Limb (tissue), 2 donors: ENCODE measurements around the gene TINCR.
"Not testable (repeated sequence)": the region's sequence is repeated elsewhere in the genome, so short reads cannot be mapped to it uniquely, and the experiment has no call there.

Experiments
- DNase-seq, 2 donors: peaks; one replicate each; pipeline ENCODE4 v3.0.0-alpha.2; 2016; ENCODE audit errors: extremely low spot score in 2 of 2

Gene TINCR

DNA sequence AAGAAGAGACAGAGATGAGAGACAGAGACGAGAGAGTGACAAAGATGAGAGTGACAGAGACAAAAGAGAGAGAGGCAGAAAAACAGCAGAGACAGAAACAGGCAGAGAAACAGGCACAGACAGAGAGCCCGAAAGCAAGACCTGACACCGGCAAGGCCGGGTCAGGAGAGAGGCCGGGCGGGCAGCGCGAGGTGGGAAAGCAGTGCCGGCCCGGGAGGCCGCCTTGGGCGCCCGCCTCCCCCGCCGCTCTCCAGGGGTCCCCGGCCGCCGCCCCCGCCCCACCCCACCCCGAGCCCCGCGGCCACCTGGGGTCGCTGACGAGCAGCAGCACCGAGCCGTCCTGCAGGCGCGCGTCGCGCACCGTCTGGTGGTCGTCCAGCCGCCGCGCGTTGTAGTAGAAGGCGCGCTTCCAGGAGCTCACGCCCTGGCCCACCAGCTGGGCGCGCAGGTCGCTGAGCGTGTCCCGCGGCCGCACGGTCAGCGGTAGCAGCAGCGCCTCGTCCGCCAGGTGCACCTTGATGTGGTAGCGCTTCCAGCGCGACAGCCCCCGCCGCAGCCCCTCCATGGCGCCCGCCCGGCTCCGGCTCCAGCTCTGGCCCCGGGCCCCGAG, at the start of gene TINCR:
TSS of gene TINCR (minus strand) at position 594 of the 610 bp plus-strand sequence.
- no peak for DNase-seq

DNA sequence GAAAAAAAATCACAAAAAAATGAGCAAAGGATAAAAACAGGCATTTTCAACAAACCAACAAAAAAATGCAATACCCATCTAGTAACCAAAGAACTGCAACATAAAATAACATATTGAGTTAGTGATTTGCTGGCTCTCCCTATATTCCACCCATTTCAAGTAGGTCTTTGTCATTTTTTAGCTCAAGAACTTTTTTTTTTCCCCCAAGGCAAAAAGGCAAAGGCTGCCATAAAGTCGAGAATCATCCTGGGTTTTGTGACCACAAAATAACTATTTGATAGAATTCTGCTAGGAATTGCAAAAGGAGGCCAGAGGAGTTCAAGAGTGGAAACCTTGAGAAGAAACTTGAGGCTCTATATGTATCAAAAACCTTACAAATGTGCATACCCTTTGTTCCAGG, 49.3 kb upstream of the TINCR start:
- DNase-seq = no peak

DNA sequence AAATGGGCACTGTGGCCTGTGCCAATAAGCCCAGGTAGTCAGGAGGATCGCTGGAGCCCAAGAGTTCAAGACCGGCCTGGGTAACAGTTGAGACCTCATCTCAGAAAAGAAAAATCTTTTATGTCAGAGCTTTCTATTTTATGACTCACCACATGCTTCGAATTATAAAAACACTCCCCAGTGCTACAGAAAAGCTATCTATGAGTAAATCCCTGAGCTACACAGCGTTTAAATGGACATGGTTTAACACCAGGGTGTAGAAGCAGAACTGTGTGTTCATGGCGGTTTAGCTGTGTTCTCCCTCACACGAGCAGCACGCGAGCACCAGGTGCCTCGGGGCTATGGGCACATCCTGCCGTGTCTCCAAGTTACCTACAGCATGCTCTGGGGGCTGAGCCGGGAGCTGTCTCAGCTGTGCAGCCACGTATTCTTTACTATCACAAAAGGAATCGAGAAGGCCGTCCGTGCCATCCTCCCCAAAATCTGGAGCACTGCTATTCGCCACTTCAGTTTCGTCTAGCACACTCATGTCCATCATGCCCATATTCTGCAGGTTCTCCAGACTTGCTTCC, 48.1 kb upstream of the TINCR start:
- no peak for DNase-seq

DNA sequence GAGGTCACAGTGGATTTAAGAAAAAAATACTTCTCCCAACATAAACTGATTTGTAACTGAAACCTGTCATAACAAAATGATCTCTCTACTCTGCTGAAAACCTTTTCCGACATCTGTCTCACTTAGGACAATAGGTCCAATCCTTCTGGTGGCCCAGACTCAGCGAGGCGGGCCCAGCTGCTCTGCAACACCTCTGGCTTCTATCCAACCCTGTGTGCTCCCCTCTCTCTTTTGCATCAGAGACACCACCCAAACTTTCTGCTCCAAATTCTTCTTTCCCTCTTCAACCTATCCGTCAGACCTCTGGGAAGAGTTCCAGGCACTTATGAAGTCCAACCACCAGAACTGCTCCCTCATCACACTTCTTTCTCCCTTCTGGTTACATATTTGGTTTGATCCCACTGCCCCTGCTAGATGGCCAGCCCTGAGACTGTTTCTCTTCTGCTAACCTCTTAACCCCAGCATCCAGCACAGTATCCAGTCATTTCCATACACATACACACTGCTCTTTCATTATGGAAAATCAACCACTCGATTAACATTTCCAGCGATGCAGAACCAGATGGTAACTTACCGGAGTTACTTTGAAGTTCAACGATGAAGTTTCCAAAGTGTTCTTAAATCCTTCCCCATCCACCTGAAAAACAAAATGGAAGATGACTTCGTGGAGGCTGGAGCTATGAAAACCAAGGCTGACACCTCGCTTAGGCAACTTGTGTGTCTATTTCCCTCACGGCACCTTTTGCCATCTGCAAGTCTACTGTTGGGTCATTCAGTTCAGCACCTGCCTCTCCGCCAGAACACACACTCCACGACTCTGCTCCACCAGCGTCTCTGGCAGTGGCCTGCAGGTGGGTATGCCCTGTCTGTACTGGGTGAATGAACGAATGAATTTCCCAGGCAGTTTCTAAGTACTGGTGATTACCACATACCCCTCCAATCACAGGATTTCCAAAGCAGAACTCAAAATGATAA, 45.4 kb upstream of the TINCR start:
- no peak for DNase-seq

DNA sequence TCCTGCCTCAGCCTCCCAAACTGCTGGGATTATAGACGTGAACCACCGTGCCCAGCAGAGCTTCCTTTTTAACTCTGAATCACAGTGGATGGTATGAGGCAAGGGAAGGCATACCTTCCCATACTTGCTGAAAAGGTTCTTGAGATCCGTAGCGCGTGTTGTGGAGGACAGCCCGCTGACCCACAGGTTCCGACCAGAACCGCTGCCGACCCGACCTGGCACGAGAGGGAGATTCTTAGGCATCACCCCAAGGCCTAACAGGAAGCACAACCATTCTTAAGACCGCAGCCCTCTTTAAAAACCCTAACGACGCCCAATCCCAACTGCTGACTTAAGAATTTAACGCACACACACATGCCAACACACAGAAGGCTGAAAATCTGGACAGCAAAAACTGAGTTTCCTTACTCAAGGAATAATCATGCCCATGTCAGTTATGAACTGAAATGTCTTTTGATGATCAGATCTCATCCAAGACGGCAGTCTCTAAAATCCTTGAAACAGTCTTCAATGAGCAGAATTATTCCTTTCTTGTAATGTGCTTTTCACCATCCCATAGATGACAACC, 42.2 kb upstream of the TINCR start:
- no peak for DNase-seq

DNA sequence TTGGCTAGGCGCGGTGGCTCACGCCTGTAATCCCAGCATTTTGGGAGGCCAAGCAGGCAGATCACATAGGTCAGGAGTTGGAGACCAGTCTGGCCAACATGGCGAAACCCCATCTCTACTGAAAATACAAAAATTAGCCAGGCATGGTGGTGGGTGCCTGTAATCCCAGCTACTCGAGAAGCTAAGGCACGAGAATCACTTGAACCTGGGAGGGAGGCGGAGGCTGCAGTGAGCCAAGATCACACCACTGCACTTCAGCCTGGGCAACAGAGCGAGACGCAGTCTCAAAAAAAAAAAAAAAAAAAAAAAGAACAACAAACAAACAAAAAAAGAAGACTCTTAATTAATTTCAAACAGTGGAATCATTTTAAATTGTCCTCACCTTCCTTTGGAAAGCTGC, 41.0 kb upstream of the TINCR start:
- not testable (repeated sequence) for DNase-seq

DNA sequence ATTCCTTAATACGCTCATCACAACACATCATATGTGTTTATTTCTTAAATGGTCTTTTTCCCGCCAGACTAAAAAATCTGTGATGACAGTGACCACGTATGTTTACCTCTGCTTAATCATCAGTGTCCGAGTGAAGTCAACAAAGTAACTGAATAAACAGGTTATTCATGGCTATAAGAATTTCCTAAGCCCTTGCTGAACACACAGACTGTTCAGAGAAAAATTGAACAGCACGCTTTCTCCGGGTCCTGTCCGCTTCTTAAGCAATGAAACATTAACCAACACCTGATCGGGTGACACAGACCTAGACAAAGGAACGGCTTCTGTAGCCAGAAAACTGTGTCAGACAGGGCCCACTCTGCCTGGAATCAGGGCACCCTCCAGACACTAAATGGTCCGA, 40.5 kb upstream of the TINCR start:
- DNase-seq = no peak

DNA sequence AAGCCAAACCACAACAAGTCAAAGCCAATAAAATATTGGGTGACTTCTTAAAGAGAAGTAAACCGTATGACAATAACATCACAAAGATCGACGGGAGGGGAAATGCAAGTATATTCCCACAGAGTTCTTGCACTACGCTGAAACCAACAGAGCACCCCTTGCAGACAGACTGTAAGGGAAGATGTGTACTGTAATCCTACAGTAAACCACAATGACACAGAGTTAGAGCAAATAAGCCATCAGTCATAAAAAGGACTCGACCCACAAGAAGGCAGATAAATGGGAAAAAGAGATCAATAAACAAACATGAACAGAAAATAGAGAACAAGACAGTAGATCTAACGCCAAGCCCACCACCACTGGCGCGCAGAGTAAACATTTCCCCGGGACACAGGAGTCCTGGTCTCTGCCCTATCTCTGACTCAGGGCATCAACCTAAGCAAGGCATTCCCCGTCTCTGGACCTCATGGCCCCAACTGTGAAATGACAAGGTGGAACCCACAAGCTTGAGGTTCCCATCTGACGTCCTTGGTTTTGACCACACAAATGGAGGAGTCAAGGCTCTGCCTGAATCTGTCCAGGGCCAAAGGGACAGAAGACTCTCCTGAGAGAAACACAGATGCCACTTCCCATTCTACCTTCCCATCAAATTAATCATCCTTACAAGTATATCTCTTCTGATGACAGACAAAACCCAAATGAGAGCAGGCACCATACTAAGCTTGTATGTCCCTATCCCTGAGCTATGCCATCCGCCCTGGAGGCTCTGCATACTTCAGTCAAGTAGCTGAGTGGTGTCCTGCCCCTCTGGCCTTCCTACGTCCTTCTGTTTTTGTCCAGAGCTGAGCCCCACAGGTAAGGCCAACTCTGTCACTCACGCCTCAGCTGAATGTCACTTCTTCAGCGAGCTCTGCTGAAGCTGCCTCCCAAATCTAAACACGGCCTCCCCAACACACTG, 39.8 kb upstream of the TINCR start:
- DNase-seq = no peak

DNA sequence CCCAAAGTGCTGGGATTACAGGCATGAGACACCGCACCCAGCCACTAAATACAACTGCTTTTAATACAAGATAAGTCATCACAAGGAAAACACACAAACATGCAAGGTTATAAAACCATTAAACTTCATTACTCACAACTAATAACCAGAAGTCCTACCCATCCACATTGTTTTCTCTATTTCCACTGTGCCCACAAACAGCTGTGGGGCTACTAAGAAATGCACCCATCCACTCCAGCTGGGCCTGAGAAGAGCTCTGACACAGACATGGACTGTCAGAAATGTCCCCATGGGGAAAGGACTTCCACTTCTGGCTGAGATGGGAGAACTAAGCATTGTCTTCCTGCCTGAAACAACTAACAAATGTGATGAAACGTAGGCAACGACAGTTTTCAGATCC, 37.6 kb upstream of the TINCR start:
- no peak for DNase-seq

DNA sequence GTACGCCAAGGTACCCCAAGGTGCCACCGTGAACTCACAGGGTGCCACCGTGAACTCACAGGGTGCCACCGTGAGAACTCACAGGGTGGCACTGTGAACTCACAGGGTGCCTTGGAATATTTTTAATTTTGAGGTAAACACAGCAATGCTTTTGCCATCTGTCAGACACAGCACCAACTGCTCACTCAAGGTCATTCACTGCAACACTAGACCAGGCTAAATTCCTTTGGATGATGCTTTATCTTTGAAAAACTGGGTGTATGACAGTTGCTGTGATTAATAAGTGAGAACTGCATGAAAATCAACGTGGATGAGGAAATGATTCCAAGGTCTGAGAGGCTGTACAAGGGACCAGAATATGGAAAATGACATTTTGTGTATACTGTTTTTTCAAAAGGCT, 35.9 kb upstream of the TINCR start:
- DNase-seq = no peak

DNA sequence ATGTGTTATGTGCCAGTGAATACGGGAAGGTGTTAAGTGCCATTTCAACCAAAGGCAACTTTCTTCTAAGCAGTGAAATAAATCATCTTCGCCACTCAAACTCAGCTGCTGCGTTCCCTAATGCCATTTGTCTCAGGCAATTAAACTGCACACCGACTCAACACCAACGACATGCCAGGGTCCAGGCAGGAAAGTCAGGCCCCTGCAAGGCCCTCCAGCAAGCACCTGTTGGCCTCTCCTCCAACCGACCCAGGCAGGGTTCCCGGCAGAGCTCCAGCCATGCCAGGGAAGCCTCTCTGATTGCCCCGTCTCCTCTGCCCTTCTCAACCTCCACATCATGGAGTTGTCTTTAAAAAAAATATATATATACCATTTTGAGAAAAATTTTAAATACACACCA, 33.0 kb upstream of the TINCR start:
- DNase-seq = peak in 1 of 2 donors; percentile 7

DNA sequence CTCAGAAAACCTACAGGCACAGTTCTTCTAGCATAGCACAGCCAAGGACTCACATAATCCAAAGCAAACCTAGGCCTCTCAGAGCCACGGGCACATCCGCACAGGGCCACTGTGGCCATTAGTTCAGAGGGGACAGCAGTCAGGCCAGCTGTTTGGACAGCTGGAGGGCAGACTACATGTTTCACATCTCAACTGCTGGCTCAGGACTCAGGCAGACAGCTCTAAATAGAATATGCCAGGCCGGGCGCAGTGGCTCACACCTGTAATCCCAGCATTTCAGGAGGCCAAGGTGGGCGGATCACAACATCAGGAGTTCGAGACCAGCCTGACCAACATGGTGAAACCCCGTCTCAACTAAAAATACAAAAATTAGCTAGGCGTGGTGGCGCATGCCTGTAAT, 28.0 kb upstream of the TINCR start:
- no peak for DNase-seq

DNA sequence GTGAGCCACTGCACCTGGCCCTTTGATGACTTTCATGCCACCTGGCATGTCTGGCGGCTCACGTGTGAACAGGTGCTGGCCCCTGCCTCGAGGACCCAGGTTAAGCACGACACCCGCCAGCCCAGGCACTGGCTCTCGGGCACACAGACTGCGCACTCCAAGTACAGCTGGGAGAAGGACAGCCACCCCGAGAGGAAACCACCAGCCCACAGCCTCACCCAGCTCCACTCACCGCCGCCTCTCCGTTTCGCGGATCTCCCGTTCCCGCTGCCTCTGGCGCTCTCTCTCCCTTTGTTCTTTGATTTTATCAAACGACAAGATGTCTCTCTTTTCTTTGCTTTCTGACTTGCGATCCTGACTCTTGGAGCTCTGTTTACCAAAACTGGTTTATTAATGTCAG, 27.4 kb upstream of the TINCR start:
- no peak for DNase-seq

DNA sequence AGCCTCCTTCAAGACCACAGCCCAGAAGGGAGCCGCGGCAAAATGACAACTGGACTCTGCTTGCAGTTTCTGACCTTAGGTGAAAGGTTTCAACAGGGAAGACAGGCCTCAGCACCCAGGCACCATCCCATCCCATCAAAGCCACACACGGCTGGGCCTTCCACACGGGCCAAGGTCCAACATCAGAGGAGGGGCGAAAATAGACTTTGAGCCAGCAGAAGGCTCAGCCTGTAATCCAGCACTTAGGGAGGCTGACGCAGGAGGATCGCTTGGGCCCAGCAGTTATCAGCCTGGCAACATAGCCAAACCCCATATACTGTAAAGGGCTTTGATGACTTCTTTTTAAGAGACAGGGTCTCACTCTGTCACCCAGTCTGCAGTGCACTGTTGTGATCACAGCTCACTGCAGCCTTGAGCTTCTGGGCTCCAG, 26.8 kb upstream of the TINCR start:
- no peak for DNase-seq

DNA sequence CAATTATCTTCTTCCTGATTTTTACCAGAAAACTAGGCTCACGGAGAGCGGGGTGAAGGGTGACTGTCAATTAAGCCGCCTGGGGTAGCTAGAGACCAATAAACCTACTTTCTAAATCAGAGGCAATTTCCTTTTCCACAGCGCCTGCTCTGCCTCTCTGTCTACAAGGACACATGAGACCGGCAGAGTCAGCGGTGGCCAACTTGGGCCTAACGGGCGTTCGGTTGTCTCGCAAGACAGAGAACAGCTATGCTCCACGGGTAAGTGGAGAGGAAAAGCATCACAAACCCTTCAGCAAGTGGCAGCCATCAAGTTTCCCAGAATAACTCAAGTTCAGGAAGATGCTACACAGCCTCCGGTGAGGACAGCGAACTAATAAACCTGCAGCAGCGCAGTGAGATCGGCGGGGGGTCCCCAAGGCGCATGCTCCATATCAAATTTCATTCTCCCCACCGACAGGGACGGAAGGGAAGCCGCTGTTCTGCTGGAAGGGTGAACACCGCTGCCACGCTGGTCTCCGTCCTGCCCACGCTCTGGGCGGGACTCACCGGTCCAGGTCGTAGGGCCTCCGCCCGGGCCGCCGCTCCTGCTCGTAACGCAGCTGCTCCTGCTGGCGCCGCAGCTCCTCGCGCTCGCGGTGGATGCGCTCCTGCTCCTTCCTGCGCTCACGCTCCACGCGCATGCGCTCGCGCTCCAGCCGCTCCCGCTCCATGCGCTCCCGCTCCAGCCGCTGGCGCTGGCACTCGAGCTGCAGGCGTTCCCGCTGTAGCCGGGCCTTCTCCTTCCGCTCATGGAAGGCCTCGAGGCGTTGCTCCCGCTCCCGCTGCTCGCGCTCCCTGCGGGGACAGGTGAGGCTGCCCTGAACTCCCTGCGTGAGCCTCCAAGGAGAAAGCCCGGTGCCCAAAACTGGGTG, 25.8 kb upstream of the TINCR start:
- DNase-seq = peak in 1 of 2 donors; percentile 38

DNA sequence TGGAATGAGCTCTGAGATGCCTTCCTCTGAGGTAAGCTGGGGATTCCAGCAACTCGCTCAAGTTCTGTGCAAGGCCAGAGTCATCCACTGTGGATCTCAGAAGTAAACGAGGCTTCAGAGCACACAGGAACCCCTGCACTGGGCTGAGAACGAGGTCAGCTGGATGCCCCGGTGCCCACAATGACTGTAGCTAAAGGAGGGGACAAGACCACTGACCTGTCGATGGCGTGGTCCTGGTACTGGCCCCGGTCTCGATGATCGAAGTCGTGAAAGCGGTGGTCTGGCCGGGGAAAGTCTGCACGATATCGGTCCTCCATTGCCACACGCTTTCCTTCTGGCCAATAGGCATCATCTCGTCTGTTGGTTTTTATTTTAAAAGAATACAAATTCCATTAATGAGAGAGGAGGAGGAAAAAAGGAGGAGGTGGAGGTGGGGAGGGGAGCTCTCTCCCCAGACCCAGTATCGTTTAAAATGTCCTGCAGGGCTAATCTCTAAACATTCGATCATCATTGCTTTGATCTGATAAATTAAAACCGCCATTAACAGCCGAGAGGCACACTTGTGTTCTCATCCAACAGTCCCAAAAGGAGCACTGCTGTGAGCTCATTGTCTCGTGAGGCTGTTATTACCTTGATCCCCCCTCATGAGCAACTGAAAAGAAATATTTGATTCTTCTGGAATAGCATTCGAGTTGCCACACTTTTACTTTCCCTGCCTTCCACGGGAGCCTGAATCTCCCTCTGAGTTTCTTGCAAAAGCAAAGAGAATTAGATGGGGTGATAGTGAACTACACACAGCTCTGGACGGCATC, 25.0 kb upstream of the TINCR start:
- DNase-seq = no peak

DNA sequence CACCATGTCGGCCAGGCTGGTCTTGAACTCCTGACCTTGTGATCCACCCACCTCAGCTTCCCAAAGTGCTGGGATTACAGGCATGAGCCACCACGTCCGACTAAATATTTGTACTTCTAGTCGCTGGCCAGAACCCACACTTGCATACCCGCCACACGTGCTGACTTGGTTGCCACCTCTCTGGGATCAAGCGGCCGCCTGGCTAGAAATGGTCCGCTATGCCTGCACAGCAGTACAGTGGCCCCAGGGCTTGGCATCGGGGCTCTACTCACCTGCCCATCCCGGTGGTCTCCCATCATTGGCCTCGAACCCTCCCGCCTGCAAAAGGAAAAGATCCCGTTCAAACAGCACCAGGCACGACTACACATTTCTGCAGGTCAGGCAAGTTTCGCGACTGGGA, 23.7 kb upstream of the TINCR start:
- DNase-seq = no peak

DNA sequence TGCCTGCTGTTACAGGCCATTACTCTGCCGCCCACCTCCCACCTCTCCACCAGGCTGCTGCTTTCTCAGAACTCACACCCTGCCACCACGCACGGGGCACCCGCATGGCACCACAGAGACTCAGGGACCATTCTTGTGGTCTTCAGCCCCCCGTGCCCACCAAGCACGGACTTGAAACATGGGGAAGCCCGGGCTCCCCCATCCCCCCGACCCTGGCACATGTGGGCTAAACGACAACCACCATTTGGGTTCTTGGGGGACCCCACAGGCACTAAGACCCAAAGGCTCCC, 23.1 kb upstream of the TINCR start:
- no peak for DNase-seq

DNA sequence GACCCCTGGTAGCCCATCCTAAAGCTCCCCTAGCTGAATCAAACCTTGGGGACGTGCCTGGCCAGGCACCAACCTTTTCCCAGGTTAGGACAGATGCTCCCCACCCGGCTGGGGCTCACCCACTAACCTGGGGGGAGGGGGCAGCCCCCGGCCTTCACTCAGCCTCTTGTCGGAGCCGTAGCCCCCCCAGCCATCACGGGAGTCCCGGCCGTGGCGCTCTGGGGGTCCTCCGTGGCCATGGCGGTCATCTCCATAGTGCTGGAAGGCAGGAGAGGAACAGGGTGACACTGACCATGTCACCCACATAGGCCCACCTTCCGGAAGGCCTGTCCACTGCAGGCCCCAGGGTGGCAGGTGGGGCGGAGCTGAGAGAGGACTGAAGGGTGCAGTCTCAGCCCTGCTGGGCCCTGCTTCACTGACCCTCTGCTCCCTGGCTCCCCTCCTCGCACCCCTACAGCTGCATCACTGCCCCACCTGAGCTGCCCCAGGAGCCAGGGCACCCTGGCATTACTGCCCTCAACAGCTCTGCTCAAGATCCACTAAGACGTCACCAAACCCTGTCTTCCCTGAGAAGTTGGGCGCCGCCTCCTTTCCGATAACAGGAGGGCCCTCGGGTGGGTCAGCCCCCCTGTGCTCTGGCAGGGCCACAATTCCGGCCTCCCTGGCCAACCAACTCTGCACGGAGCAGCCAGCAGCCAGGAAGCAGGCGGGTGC, 22.6 kb upstream of the TINCR start:
- no peak for DNase-seq
